GM21360 (cell line): ENCODE data around the gene IFIT1.
"Not testable (repeated sequence)": the region's sequence is repeated elsewhere in the genome, so short reads cannot be mapped to it uniquely, and the experiment has no call there.

Experiments used
- ATAC-seq: cut with Tn5 transposase; IDR thresholded peaks from one replicate; pipeline ENCODE4 v1.9.1; 2021; ENCODE audit warnings: mild to moderate bottlenecking, moderate library complexity; ENCODE audit not compliant: unreplicated experiment

Gene IFIT1

GRCh38 chr10:89426230-89426868 is 33.9 kb downstream of the IFIT1 start:
- no peak for ATAC-seq

- ATAC-seq: no peak
Observed at GRCh38 chr10:89427629-89428028, 35.2 kb downstream of the IFIT1 start.

GRCh38 chr10:89428877-89429276 is 36.5 kb downstream of the IFIT1 start:
- ATAC-seq: no peak

DNA sequence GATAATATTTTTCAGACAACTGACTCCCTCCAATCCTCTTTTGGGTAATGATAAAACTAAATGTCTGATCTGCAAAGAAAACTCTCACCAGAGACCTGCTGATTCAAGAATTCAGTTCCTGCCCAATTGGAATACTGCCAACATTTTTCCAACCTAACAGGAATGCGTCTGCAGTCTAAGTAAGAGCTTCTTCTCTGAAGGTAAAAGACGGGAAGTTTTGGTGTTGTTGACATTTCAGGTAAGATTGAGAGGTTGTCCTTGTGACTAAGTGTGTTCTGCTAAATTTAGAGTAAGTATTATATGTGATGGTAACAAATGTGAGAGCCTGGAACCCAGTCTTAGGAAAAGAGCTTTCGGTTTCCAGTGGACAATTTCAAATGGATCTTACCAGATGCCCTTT is 39.6 kb downstream of the IFIT1 start:
- ATAC-seq: no peak

DNA sequence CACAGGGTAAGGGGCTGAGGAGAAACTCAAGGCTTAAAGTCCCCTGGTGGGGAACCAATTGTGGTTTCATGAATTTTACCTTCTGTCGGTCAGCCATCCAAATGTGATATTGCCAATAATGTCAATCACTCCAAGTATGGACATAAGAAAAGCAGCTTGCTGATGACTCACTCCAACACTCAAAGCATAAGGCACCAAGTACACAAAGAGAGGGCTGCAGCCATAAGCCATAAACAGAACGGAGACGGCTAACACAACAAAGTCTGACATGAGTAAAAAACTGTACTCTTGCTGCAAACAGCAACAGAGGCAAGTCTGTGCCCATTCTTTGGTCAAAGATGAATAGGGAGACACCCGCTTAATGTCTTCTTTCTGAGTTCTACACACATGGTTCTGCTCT is 46.1 kb downstream of the IFIT1 start:
- ATAC-seq: no peak

DNA sequence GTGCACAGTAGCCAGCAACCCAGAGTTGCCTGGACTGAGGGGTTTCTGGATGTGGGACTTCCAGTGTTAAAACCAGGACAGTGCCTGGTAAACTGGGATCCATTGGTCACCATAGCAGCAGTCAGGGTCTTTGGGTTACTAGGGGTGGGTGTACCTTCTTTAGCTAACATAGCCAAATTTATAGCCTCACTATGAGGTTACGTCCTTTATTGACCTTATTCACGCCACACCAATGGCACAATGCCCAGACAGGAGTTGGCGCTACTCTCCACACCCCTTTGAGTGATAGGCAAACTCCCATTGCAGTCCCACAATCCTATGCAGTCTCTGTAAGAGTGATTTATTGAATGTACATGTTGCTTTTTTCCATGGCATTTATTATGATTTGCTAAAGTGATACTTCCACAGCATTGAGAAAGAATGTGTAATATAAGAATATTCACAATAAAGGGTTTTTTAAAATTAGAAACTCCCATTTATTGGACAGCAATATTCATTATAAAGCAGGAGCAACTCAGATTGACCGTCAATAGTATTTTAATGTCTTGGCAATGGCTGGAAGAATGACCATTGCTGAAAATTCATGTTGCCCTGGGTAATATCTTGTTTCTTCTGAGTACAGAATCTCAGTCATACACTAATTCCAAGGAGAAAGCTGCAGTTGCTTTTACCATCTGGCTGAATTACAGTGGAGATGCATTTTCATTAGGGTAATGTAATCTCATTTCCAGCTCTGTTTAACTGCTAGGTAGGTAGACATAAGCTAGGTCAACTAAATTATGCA is 48.0 kb downstream of the IFIT1 start:
- ATAC-seq: no peak

GRCh38 chr10:89442289-89442688 is 49.9 kb downstream of the IFIT1 start:
- no peak for ATAC-seq

GRCh38 chr10:89444819-89445218 is 52.4 kb downstream of the IFIT1 start:
- ATAC-seq: not testable (repeated sequence)

DNA sequence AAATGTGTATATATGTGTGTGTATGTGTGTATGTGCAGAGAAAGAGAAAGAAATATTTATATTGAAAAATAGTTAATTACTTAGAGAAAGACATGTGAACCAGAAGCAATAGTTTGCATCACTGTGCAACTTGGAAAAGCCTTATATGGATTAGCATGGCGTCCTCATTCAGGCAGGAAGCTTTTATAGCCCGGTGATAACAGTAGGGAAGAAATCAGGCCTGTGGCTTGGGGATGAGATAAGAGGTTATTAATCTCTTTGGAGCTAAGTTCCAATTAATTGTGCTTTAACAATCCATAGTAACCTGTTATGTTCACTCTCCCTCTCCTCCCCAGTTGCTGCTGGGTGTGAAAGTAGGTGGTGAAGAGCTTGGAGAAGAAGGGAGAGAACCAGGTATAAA is 58.5 kb downstream of the IFIT1 start:
- no peak for ATAC-seq

DNA sequence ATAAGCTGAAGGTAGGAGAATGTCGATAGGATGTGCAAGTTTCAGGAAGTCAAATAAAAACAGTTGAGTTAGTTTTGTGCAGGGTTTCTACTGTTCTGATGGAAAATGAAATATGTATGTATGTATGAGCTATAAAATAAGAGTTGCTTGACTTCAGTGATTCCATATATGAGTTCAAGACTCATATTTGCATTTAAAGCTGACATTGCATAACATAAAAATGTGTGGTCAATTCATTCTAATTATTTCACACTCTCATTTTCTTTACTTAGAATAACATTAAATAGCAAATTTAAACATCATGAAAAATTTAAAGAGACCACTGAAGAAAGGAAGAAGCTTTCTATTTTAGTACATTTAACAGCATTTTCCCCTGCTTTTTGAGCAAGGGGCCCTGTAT is 59.8 kb downstream of the IFIT1 start:
- ATAC-seq: no peak

DNA sequence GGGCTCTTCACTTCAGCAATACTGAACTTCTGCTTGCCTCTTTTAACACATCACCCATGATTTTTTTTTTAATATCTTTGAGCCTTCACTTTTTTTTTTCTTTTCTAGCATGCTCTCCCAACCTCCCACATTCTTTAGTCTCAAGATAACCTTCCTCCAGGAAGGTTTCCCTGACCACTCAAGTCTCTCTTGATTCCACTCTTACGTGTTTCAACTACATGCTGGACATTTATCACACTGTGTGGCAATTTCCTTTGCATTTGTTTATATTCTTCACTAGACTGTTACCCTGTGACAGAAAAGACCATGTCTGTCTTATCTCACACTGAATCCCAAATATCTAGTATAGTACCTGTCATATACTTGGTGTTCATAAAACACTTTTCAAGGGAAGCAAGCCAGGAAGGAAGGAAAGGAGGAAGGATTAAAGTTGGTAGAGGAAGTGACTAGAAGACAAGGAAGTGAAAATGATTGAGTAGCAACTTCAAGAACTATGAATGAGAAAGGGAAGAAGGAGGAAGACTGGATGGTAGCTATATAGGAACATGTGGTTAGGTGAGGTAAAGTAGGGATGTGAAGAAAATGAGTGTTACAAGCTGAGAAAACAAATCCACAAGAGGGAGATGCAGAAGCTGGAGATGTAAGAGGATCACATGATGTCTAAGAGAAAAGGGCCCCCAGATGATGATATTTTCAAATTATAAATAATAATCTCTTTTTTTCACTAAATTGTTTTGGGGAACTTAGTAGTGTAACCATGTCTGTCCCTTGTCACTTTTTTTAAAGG is 62.3 kb downstream of the IFIT1 start:
- no peak for ATAC-seq
